Peyer's patch (tissue), 4 donors: ENCODE data around the gene BICD2.

Experiments used
- POLR2A ChIP-seq, 2 donors: fragments of 450-650 bp; IDR thresholded peaks; one replicate each; pipeline ENCODE4 v1.5.1; 2017; ENCODE audit warnings: antibody characterized with exemption in 2 of 2, mild to moderate bottlenecking in 2 of 2, moderate library complexity in 2 of 2
- TF ChIP-seq, protein P1 (sequence below), 6 experiments: fragments of 450-650 bp in 4 of 6; fragments of 200-600 bp in 2 of 6; sonication (generic) in 1 of 6; IDR thresholded peaks; one replicate each; pipeline ENCODE4 v1.5.1; 2017 to 2019; ENCODE audit warnings: antibody characterized with exemption in 6 of 6, mild to moderate bottlenecking in 3 of 6, moderate library complexity in 1 of 6

DNA sequence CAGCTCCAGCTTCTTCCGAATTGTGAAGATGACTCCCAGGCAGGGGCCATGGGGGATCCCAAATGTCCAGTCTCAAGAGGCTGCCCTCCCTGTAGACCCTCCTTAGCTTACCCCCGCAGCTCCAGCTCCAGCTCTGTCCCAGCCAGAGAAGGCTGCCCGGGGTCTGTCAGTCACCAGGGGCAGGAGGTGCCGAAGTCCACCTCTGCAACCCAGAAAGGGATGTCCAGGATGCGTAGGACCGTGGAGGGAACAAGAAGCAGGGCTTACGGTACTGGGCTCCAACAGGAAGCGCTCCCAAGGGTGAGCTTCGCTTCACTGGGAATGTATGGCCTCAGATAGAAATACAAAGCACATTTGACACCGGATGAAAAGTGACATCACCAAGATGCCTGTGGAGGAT, 100.7 kb downstream of the BICD2 start:
- TF ChIP-seq, protein P1, sequence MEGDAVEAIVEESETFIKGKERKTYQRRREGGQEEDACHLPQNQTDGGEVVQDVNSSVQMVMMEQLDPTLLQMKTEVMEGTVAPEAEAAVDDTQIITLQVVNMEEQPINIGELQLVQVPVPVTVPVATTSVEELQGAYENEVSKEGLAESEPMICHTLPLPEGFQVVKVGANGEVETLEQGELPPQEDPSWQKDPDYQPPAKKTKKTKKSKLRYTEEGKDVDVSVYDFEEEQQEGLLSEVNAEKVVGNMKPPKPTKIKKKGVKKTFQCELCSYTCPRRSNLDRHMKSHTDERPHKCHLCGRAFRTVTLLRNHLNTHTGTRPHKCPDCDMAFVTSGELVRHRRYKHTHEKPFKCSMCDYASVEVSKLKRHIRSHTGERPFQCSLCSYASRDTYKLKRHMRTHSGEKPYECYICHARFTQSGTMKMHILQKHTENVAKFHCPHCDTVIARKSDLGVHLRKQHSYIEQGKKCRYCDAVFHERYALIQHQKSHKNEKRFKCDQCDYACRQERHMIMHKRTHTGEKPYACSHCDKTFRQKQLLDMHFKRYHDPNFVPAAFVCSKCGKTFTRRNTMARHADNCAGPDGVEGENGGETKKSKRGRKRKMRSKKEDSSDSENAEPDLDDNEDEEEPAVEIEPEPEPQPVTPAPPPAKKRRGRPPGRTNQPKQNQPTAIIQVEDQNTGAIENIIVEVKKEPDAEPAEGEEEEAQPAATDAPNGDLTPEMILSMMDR (IDR thresholded peaks at IDR 0.05): no peak
- no peak for TF ChIP-seq POLR2A (IDR thresholded peaks at IDR 0.05)
